Measurements from ENCODE around the gene MYOF. TPM values are rescaled to one million over a fixed set of nuclear protein-coding genes. Genes with fewer than 3 reads are reported as not detected.
"Not testable (repeated sequence)": the region's sequence is repeated elsewhere in the genome, so short reads cannot be mapped to it uniquely, and the experiment has no call there.

The MYOF gene
- total RNA-seq, 2 experiments from 2014 or later: 5.5 to 6.6 TPM

- CTCF ChIA-PET: interaction anchor here (1.0 kb wide), 1 partner anchor 66 kb away, joined by 3 read pairs; no protein-coding TSS in a partner anchor
- no peak for ATAC-seq
- no peak overlapping the region for H3K4me3 Mint-ChIP-seq
- H3K27ac Mint-ChIP-seq: no peak overlapping the region
- H3K36me3 Mint-ChIP-seq: peaks cover 1% of the 10 kb centered on the region
- no peak for DNase-seq
- H3K9me3 Mint-ChIP-seq (ENCODE audit: low read depth): no peaks in the 10 kb centered on the region
- no peaks in the 10 kb centered on the region for H3K27me3 Mint-ChIP-seq
- H3K4me1 Mint-ChIP-seq: peaks cover 2% of the 10 kb centered on the region
These were observed 36.0 kb downstream of the MYOF start for GRCh38 chr10:93445978-93446720.

- H3K9me3 Mint-ChIP-seq (ENCODE audit: low read depth): no peaks in the 10 kb centered on the region
- H3K27me3 Mint-ChIP-seq: no peaks in the 10 kb centered on the region
- H3K36me3 Mint-ChIP-seq: peaks cover 1% of the 10 kb centered on the region
- no peak for DNase-seq
- H3K4me3 Mint-ChIP-seq: no peak overlapping the region
- peaks cover 2% of the 10 kb centered on the region for H3K4me1 Mint-ChIP-seq
- H3K27ac Mint-ChIP-seq: no peak overlapping the region
- CTCF ChIA-PET: interaction anchor here (1.2 kb wide), 1 partner anchor 37 kb away, joined by 4 read pairs; the partner anchor contains the start of gene MYOF
- ATAC-seq: no peak
These were observed 36.8 kb downstream of the MYOF start for GRCh38 chr10:93445097-93445960.

GRCh38 chr10:93443481-93443880 lies 38.7 kb downstream of the MYOF start:
- DNase-seq (no peak), ATAC-seq (no peak)
- CTCF ChIA-PET: interaction anchor here (1.3 kb wide), 1 partner anchor 67 kb away, joined by 5 read pairs; no protein-coding TSS in a partner anchor
- Mint-ChIP-seq H3K27me3 (no peaks in the 10 kb centered on the region), H3K9me3 (ENCODE audit: low read depth) (no peaks in the 10 kb centered on the region), H3K4me1 (peaks cover 2% of the 10 kb centered on the region), H3K27ac (no peak overlapping the region), H3K4me3 (no peak overlapping the region), H3K36me3 (peaks cover 1% of the 10 kb centered on the region)

GRCh38 chr10:93442721-93443120 lies 39.4 kb downstream of the MYOF start:
- H3K4me1 Mint-ChIP-seq; H3K27ac Mint-ChIP-seq; H3K27me3 Mint-ChIP-seq; DNase-seq; H3K9me3 Mint-ChIP-seq (ENCODE audit: low read depth); ATAC-seq; CTCF ChIA-PET; H3K4me3 Mint-ChIP-seq; H3K36me3 Mint-ChIP-seq: not testable (repeated sequence)

GRCh38 chr10:93440591-93441091 lies 41.5 kb downstream of the MYOF start:
- no peak for ATAC-seq
- no peak overlapping the region for H3K27ac Mint-ChIP-seq
- CTCF ChIA-PET: interaction anchor here (0.6 to 1.4 kb wide), 3 partner anchors 22 to 71 kb away, joined by 3 to 4 read pairs (median 4); no protein-coding TSS in a partner anchor
- H3K27me3 Mint-ChIP-seq: no peaks in the 10 kb centered on the region
- no peaks in the 10 kb centered on the region for H3K4me1 Mint-ChIP-seq
- no peaks in the 10 kb centered on the region for H3K36me3 Mint-ChIP-seq
- DNase-seq: no peak
- H3K9me3 Mint-ChIP-seq (ENCODE audit: low read depth): no peaks in the 10 kb centered on the region
- H3K4me3 Mint-ChIP-seq: no peak overlapping the region

GRCh38 chr10:93438613-93439253 lies 43.4 kb downstream of the MYOF start:
- Mint-ChIP-seq H3K9me3 (ENCODE audit: low read depth) (no peaks in the 10 kb centered on the region), H3K27ac (no peak overlapping the region), H3K36me3 (peaks cover 3% of the 10 kb centered on the region), H3K27me3 (no peaks in the 10 kb centered on the region), H3K4me1 (no peaks in the 10 kb centered on the region), H3K4me3 (no peak overlapping the region)
- CTCF ChIA-PET: no interaction called here
- no peak for ATAC-seq
- no peak for DNase-seq

- Mint-ChIP-seq H3K4me1 (no peaks in the 10 kb centered on the region), H3K27me3 (no peaks in the 10 kb centered on the region), H3K4me3 (no peak overlapping the region), H3K9me3 (ENCODE audit: low read depth) (no peaks in the 10 kb centered on the region), H3K27ac (no peak overlapping the region), H3K36me3 (peaks cover 3% of the 10 kb centered on the region)
- CTCF ChIA-PET: no interaction called here
- no peak for DNase-seq
- ATAC-seq: no peak
These were observed 44.1 kb downstream of the MYOF start for GRCh38 chr10:93437946-93438612.

GRCh38 chr10:93437086-93437945 lies 44.8 kb downstream of the MYOF start:
- CTCF ChIA-PET: no interaction called here

GRCh38 chr10:93436591-93437085 lies 45.5 kb downstream of the MYOF start:
- ATAC-seq: no peak
- CTCF ChIA-PET: no interaction called here
- Mint-ChIP-seq H3K9me3 (ENCODE audit: low read depth) (no peaks in the 10 kb centered on the region), H3K36me3 (peaks cover 3% of the 10 kb centered on the region), H3K27ac (no peak overlapping the region), H3K4me3 (no peak overlapping the region), H3K4me1 (no peaks in the 10 kb centered on the region), H3K27me3 (no peaks in the 10 kb centered on the region)
- no peak for DNase-seq

More at GRCh38 chr10:93437086-93437945, 44.8 kb downstream of the MYOF start:
- Mint-ChIP-seq H3K27ac (no peak overlapping the region), H3K36me3 (peaks cover 3% of the 10 kb centered on the region), H3K9me3 (ENCODE audit: low read depth) (no peaks in the 10 kb centered on the region), H3K4me3 (no peak overlapping the region), H3K4me1 (no peaks in the 10 kb centered on the region), H3K27me3 (no peaks in the 10 kb centered on the region)
- ATAC-seq: no peak
- no peak for DNase-seq

- no peak for ATAC-seq
- peaks cover 4% of the 10 kb centered on the region for H3K36me3 Mint-ChIP-seq
- CTCF ChIA-PET: no interaction called here
- no peaks in the 10 kb centered on the region for H3K27me3 Mint-ChIP-seq
- no peaks in the 10 kb centered on the region for H3K4me1 Mint-ChIP-seq
- H3K9me3 Mint-ChIP-seq (ENCODE audit: low read depth): no peaks in the 10 kb centered on the region
- DNase-seq: no peak
- H3K27ac Mint-ChIP-seq: no peak overlapping the region
- H3K4me3 Mint-ChIP-seq: no peak overlapping the region
These were observed 46.3 kb downstream of the MYOF start for GRCh38 chr10:93435621-93436397.

- no peaks in the 10 kb centered on the region for H3K9me3 Mint-ChIP-seq (ENCODE audit: low read depth)
- ATAC-seq: no peak
- CTCF ChIA-PET: no interaction called here
- H3K27ac Mint-ChIP-seq: no peak overlapping the region
- no peak overlapping the region for H3K4me3 Mint-ChIP-seq
- no peaks in the 10 kb centered on the region for H3K4me1 Mint-ChIP-seq
- no peak for DNase-seq
- no peaks in the 10 kb centered on the region for H3K27me3 Mint-ChIP-seq
- peaks cover 5% of the 10 kb centered on the region for H3K36me3 Mint-ChIP-seq
These were observed 47.1 kb downstream of the MYOF start for GRCh38 chr10:93434991-93435491.

Measured in activated CD8-positive, alpha-beta memory T cell treated with anti-CD3 and anti-CD28 coated beads, Interleukin-2, amount 10 ng/mL, durations not matched to agents 7 days and 5 days (primary cell).